Occipital lobe (tissue), 2 donors: Measurements from ENCODE around the gene POLR2E. TPM values are rescaled to one million over a fixed set of nuclear protein-coding genes. Genes with fewer than 3 reads are reported as not detected.
A peak's percentile ranks its signal among the peaks of the same experiment; 100 is the strongest.

Experiments
- DNase-seq: peaks from one replicate; lab custom pipeline; 2025; lab: John Stamatoyannopoulos, UW
- total RNA-seq: library from RNA; depleted of rRNA; stranded (reverse); fragments of >200 nt; gene quantifications from one replicate; pipeline ENCODE4 v1.2.3, GENCODE V29; 2014

The POLR2E gene
- total RNA-seq, 1 donor from 2014 or later, result 31.8 TPM

- DNase-seq, result no peak
Measured at GRCh38 chr19:1111641-1112267, 16.6 kb upstream of the POLR2E start.

- no peak for DNase-seq
Measured at GRCh38 chr19:1110809-1111640, 15.8 kb upstream of the POLR2E start.

GRCh38 chr19:1109697-1110671, 14.8 kb upstream of the POLR2E start:
- no peak for DNase-seq

- no peak for DNase-seq
Measured at GRCh38 chr19:1109032-1109551, 13.9 kb upstream of the POLR2E start.

- DNase-seq, result no peak
Measured at GRCh38 chr19:1108291-1109031, 13.3 kb upstream of the POLR2E start.

- DNase-seq, result no peak
Measured at GRCh38 chr19:1107661-1108261, 12.6 kb upstream of the POLR2E start.

GRCh38 chr19:1106841-1107660, 11.9 kb upstream of the POLR2E start:
- DNase-seq, result no peak

GRCh38 chr19:1105873-1106840, 11.0 kb upstream of the POLR2E start:
- no peak for DNase-seq

- DNase-seq, result no peak
Measured at GRCh38 chr19:1105008-1105872, 10.1 kb upstream of the POLR2E start.

- DNase-seq, result peak; percentile 41
Measured at GRCh38 chr19:1104311-1105007, 9.3 kb upstream of the POLR2E start.

GRCh38 chr19:1103708-1104310, 8.6 kb upstream of the POLR2E start, which contains the start of gene GPX4:
Gene GPX4 (plus strand): TSS chr19:1103994. CDS start chr19:1104044, 50 bp downstream.
- peak; percentile 98 for DNase-seq

GRCh38 chr19:1103132-1103707, 8.0 kb upstream of the POLR2E start:
- DNase-seq, result no peak

GRCh38 chr19:1102407-1103131, 7.4 kb upstream of the POLR2E start:
- no peak for DNase-seq

- DNase-seq, result no peak
Measured at GRCh38 chr19:1101337-1101698, 6.1 kb upstream of the POLR2E start.
